B cell (primary cell): Measurements from ENCODE around the gene POU3F3. TPM values are rescaled to one million over a fixed set of nuclear protein-coding genes. Genes with fewer than 3 reads are reported as not detected.
A peak's percentile ranks its signal among the peaks of the same experiment; 100 is the strongest.

Experiments
- ATAC-seq: fragments of 200-7000 bp; cut with Tn5 transposase; one replicate; pipeline ENCODE4 v1.10.0; 2021; ENCODE audit warnings: low read depth, mild to moderate bottlenecking, moderate number of reproducible peaks, moderate library complexity
- CTCF ChIA-PET: fragments of 350-600 bp; sonication (Branson Sonifier 250); formaldehyde crosslinking; loops from one replicate; lab custom pipeline; 2021; ENCODE audit warnings: antibody characterized with exemption, inconsistent platforms; lab: Charles Lee
- POLR2A ChIA-PET: fragments of 350-600 bp; sonication (Branson Sonifier 250); formaldehyde crosslinking; loops from one replicate; lab custom pipeline; 2021; ENCODE audit warnings: antibody characterized with exemption; lab: Charles Lee
- DNase-seq: peaks from one replicate; pipeline ENCODE4 v3.0.0; 2013
- H2AFZ ChIP-seq: 2 replicates; pipeline ENCODE4 v1.6.1; 2012; ENCODE audit warnings: mild to moderate bottlenecking, low read depth, low read length; ENCODE audit not compliant: insufficient read depth, poor library complexity, severe bottlenecking
- H3K27ac ChIP-seq, 2 donors: 1 replicate in 1 of 2; 2 replicates in 1 of 2; pipeline ENCODE4 v1.5.1; 2012 to 2013; ENCODE audit warnings: low read length in 2 of 2, mild to moderate bottlenecking in 2 of 2, moderate library complexity in 1 of 2
- H3K27me3 ChIP-seq, 4 experiments: fragments of 200-600 bp in 1 of 4; sonication (generic) in 1 of 4; replicated peaks in 1 of 4; 1 replicate in 2 of 4; 2 replicates in 2 of 4; pipeline versions ENCODE4 v1.6.1 to v1.7.0; 2013 to 2016; ENCODE audit warnings: low read length in 3 of 4, mild to moderate bottlenecking in 2 of 4, mixed read lengths in 1 of 4, moderate library complexity in 1 of 4; ENCODE audit not compliant: insufficient read depth in 4 of 4, control insufficient read depth in 3 of 4; ENCODE audit errors: control extremely low read depth in 1 of 4
- H3K36me3 ChIP-seq, 2 experiments: replicated peaks in 1 of 2; 1 replicate in 1 of 2; 2 replicates in 1 of 2; pipeline versions ENCODE4 v1.6.1 to v1.7.1; 2013; ENCODE audit warnings: low read length in 1 of 2; ENCODE audit not compliant: insufficient read depth in 2 of 2, control insufficient read depth in 1 of 2; ENCODE audit errors: control extremely low read depth in 1 of 2, extremely low read depth in 1 of 2
- H3K4me1 ChIP-seq, 2 donors: fragments of 200-600 bp in 1 of 2; sonication (generic) in 1 of 2; 1 replicate in 1 of 2; 2 replicates in 1 of 2; pipeline versions ENCODE4 v1.5.1 to v1.6.1; 2013 to 2017; ENCODE audit warnings: low read length in 2 of 2; ENCODE audit not compliant: control insufficient read depth in 2 of 2, insufficient read depth in 2 of 2
- H3K4me2 ChIP-seq: replicated peaks from 2 replicates; pipeline ENCODE3; 2012; ENCODE audit warnings: mild to moderate bottlenecking, low read depth, low read length; ENCODE audit not compliant: poor library complexity, severe bottlenecking
- H3K4me3 ChIP-seq, 5 experiments: fragments of 200-600 bp in 1 of 5; sonication (generic) in 1 of 5; 1 replicate in 3 of 5; 2 replicates in 2 of 5; pipeline versions ENCODE4 v1.5.1 to v1.7.0; 2011 to 2016; ENCODE audit warnings: low read length in 4 of 5, mild to moderate bottlenecking in 4 of 5, low read depth in 2 of 5, control low read depth in 1 of 5, moderate library complexity in 1 of 5; ENCODE audit not compliant: insufficient read depth in 1 of 5; ENCODE audit errors: control extremely low read depth in 1 of 5, extremely low read depth in 1 of 5
- H3K79me2 ChIP-seq: fragments of 200-600 bp; sonication (generic); one replicate; pipeline ENCODE4 v1.6.0; 2016; ENCODE audit warnings: low read length; ENCODE audit not compliant: control insufficient read depth, insufficient read depth
- H3K9ac ChIP-seq: fragments of 200-600 bp; sonication (generic); 2 replicates; pipeline ENCODE4 v1.6.1; 2017; ENCODE audit warnings: mild to moderate bottlenecking, low read length, moderate library complexity
- H3K9me3 ChIP-seq, 3 donors: one replicate each; pipeline versions ENCODE4 v1.6.1 to v1.7.1; 2013; ENCODE audit warnings: low read length in 2 of 3; ENCODE audit not compliant: control insufficient read depth in 2 of 3, insufficient read depth in 1 of 3; ENCODE audit errors: control extremely low read depth in 1 of 3
- H4K20me1 ChIP-seq: 2 replicates; pipeline ENCODE4 v1.6.0; 2012; ENCODE audit warnings: mild to moderate bottlenecking, low read length; ENCODE audit not compliant: insufficient read depth, control insufficient read depth, poor library complexity, severe bottlenecking
- H3K27ac Mint-ChIP-seq: one replicate; pipeline ENCODE4 v1.8.0; 2021; ENCODE audit warnings: mixed read lengths
- H3K27me3 Mint-ChIP-seq: one replicate; pipeline ENCODE4 v1.8.0; 2021; ENCODE audit warnings: mixed read lengths
- H3K4me1 Mint-ChIP-seq: one replicate; pipeline ENCODE4 v1.8.0; 2021; ENCODE audit warnings: mixed read lengths
- H3K4me3 Mint-ChIP-seq: one replicate; pipeline ENCODE4 v1.8.0; 2021; ENCODE audit warnings: mixed read lengths
- H3K9me3 Mint-ChIP-seq: one replicate; pipeline ENCODE4 v1.8.0; 2022; ENCODE audit warnings: mixed read lengths; ENCODE audit not compliant: insufficient read depth
- CTCF ChIP-seq: fragments of 200-600 bp; IDR thresholded peaks from one replicate; pipeline ENCODE4 v1.8.0; 2022; ENCODE audit warnings: antibody characterized with exemption, mild to moderate bottlenecking
- EZH2 ChIP-seq: IDR thresholded peaks from 2 replicates; pipeline ENCODE4 v1.6.1; 2012; ENCODE audit warnings: borderline replicate concordance, low read depth, mild to moderate bottlenecking, moderate library complexity, low read length; ENCODE audit not compliant: insufficient read depth, poor library complexity, severe bottlenecking
- WGBS: methylation state at CpG from one replicate; pipeline ENCODE4 v1.1.5; 2013; ENCODE audit warnings: missing lambda C conversion rate; ENCODE audit not compliant: insufficient coverage; 5-methylcytosine and 5-hydroxymethylcytosine counted together
- intact Hi-C: fragments of 100-400 bp; cut with micrococcal nuclease; formaldehyde crosslinking; loops from one replicate; pipeline ENCODE4 v1.10.0; 2022
- polyA plus RNA-seq: library from polyadenylated mRNA; depleted of rRNA; stranded (reverse); fragments of >200 nt; gene quantifications from 2 replicates; pipeline ENCODE4 v1.2.3, GENCODE V29; 2012
- total RNA-seq, 2 donors: library from RNA; stranded (reverse); fragments of 120-200 nt in 1 of 2; gene quantifications; 1 replicate in 1 of 2; 2 replicates in 1 of 2; pipeline versions ENCODE4 v1.2.3 to v1.2.4, GENCODE V29; 2013 to 2022

POU3F3 gene
- total and polyA plus RNA-seq, 2 donors (not counting 1 experiment from before 2014, with no cell fraction given), result 0.03 to 0.12 TPM

GRCh38 chr2:104858006-104858978 lies 4.4 kb downstream of the POU3F3 start:
- Mint-ChIP-seq H3K27ac (no peak overlapping the region), H3K4me3 (peak overlapping the region; percentile 49), H3K9me3 (peaks cover 2% of the 10 kb centered on the region), H3K4me1 (peaks cover 34% of the 10 kb centered on the region), H3K27me3 (peaks cover 68% of the 10 kb centered on the region)
- intact Hi-C loops, result no loop called here
- peaks cover 39 to 56% of the 10 kb centered on the region in 2 donors for H3K4me1 ChIP-seq
- H3K79me2 ChIP-seq, result no peaks in the 10 kb centered on the region
- DNase-seq, result peak; percentile 33
- no peak for ATAC-seq
- H3K36me3 ChIP-seq, result no peaks in the 10 kb centered on the region
- H3K4me2 ChIP-seq, result peak overlapping the region; percentile 76
- H3K27me3 ChIP-seq, result peaks cover 5 to 82% (median 74%) of the 10 kb centered on the region in 4 experiments
- no peak for TF ChIP-seq CTCF
- TF ChIP-seq EZH2, result no peak
- no peak overlapping the region for H3K27ac ChIP-seq
- CTCF ChIA-PET, result interaction anchor here (0.9 to 2.3 kb wide), 2 partner anchors 8 to 10 kb away, joined by 3 to 13 read pairs; no protein-coding TSS in a partner anchor
- POLR2A ChIA-PET, result no interaction called here
- peaks cover 15 to 47% (median 30%) of the 10 kb centered on the region in 3 donors for H3K9me3 ChIP-seq
- no peak overlapping the region for H3K9ac ChIP-seq
- H2AFZ ChIP-seq, result no peak overlapping the region
- H4K20me1 ChIP-seq, result no peaks in the 10 kb centered on the region
- H3K4me3 ChIP-seq, result peak overlapping the region in 1 of 5 experiments; percentile 12
- no CpG with 5 or more reads among the region's 18 CpGs for WGBS
